BJ (cell line): ENCODE measurements around the gene ETS1. TPM values are rescaled to one million over a fixed set of nuclear protein-coding genes. Genes with fewer than 3 reads are reported as not detected.

ENCODE experiments used
- CTCF ChIA-PET: fragments of 350-600 bp; formaldehyde crosslinking; extraction: SDS; loops from one replicate; lab custom pipeline; 2021; ENCODE audit warnings: antibody characterized with exemption, inconsistent platforms; lab: Yijun Ruan, JAX
- POLR2A ChIA-PET: fragments of 300-600 bp; sonication (Branson Sonifier 250); formaldehyde crosslinking; extraction: SDS; loops from one replicate; lab custom pipeline; 2021; ENCODE audit warnings: antibody characterized with exemption; lab: Charles Lee
- DNase-seq: peaks from one replicate; pipeline ENCODE4 v3.0.0-alpha.2; 2011; ENCODE audit warnings: low read depth
- H3K27me3 ChIP-seq: 2 replicates; pipeline ENCODE4 v1.6.0; 2011; ENCODE audit warnings: low read length; ENCODE audit not compliant: control insufficient read depth, insufficient read depth
- H3K36me3 ChIP-seq: 2 replicates; pipeline ENCODE4 v1.5.1; 2011; ENCODE audit warnings: low read length; ENCODE audit not compliant: control insufficient read depth, insufficient read depth
- H3K4me3 ChIP-seq: 2 replicates; pipeline ENCODE4 v1.5.1; 2011; ENCODE audit warnings: low read depth, mild to moderate bottlenecking, control low read depth, low read length
- CTCF ChIP-seq: IDR thresholded peaks from 2 replicates; pipeline ENCODE4 v1.5.1; 2011; ENCODE audit warnings: low read depth, mild to moderate bottlenecking, control low read depth, inconsistent platforms, low read length, moderate library complexity; ENCODE audit not compliant: insufficient read depth
- polyA plus RNA-seq: library from polyadenylated mRNA; depleted of rRNA; stranded (reverse); fragments of >200 nt; gene quantifications from 2 replicates; pipeline ENCODE4 v1.2.3, GENCODE V29; 2011

Gene ETS1
- polyA plus RNA-seq, 1 experiment = 38.5 TPM

- no peak for DNase-seq
- Histone ChIP-seq H3K36me3 (no peaks in the 10 kb centered on the region), H3K4me3 (no peak overlapping the region), H3K27me3 (no peaks in the 10 kb centered on the region)
- ChIA-PET CTCF (interaction anchor here (0.7 to 3.3 kb wide), 3 partner anchors 9 to 77 kb away, joined by 3 to 15 read pairs (median 3); no protein-coding TSS in a partner anchor), POLR2A (no interaction called here)
- TF ChIP-seq CTCF = no peak
Observed at GRCh38 chr11:128552783-128553661, 34.3 kb downstream of the ETS1 start.

- POLR2A ChIA-PET = no interaction called here
Observed at GRCh38 chr11:128551611-128552335, 35.6 kb downstream of the ETS1 start.

GRCh38 chr11:128551058-128551457 lies 36.3 kb downstream of the ETS1 start:
- no peaks in the 10 kb centered on the region; the same call in none of the 2 replicates for H3K27me3 ChIP-seq
- ChIA-PET POLR2A (no interaction called here), CTCF (no interaction called here)
- TF ChIP-seq CTCF = no peak
- H3K36me3 ChIP-seq = no peaks in the 10 kb centered on the region
- H3K4me3 ChIP-seq = no peak overlapping the region
- no peak for DNase-seq

More at GRCh38 chr11:128551611-128552335, 35.6 kb downstream of the ETS1 start:
- CTCF ChIA-PET = interaction anchor here (0.7 kb wide), 1 partner anchor 9 kb away, joined by 3 read pairs; no protein-coding TSS in a partner anchor
- Histone ChIP-seq H3K27me3 (no peaks in the 10 kb centered on the region), H3K36me3 (no peaks in the 10 kb centered on the region), H3K4me3 (no peak overlapping the region)
- no peak for DNase-seq
- no peak for TF ChIP-seq CTCF

- H3K4me3 ChIP-seq = no peak overlapping the region
- H3K27me3 ChIP-seq = no peaks in the 10 kb centered on the region; the same call in none of the 2 replicates
- DNase-seq = no peak
- no peak for TF ChIP-seq CTCF
- POLR2A ChIA-PET = no interaction called here
- H3K36me3 ChIP-seq = no peaks in the 10 kb centered on the region
- CTCF ChIA-PET = no interaction called here
Observed at GRCh38 chr11:128550261-128550821, 37.0 kb downstream of the ETS1 start.
